Uterus (tissue), 2 donors: ENCODE results near the gene AAMP.

Source experiments
- CTCF ChIP-seq, 4 experiments: fragments of 200-600 bp in 2 of 4; fragments of 450-650 bp in 2 of 4; sonication (generic) in 2 of 4; IDR thresholded peaks; one replicate each; pipeline ENCODE4 v1.5.1; 2016 to 2019; ENCODE audit warnings: antibody characterized with exemption in 4 of 4, mild to moderate bottlenecking in 2 of 4, moderate library complexity in 1 of 4
- POLR2A ChIP-seq, 2 donors: fragments of 450-650 bp; IDR thresholded peaks; one replicate each; pipeline ENCODE4 v1.6.1; 2016; ENCODE audit warnings: antibody characterized with exemption in 2 of 2, mild to moderate bottlenecking in 1 of 2, moderate library complexity in 1 of 2

DNA sequence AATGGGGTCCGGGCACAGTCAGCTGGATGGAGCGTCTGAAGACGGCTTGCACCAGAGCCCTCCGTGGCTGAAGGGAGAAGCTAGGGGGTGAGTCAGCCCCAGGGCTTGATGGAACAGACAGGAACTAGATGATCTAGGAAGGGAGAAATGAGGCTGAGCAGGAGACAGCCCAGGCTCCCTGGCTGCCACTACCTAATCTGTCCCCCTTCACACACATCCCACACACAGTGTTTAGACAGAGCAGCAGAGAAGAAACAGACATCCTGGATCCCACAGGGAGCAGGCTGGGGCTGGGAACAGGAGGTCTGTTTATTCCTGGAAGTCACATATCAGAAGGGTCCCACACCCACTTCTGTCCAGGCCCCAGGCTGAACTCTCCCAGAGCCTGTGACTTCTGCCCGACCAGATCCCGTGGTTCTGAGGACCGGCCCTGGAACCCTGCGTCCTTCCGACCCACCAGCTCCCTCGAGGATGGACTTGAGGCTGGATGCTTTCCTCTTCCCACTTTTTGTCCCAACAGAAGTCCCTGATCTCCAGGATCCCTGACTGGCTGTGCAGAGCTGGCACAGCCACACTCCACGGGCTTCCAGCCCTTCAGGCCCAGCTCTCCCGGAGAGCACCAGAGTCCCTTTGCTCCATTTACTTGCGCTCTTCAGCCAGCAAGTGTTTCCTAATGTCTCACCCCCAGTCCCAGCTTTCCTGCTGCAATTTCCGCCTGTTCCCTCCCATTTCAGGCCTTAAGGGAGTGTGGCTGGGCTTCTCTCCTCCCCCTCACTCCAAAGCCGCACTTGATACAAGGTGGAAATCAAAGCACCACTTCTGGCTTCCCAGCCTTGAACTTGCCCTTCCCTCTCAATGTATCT is 10.6 kb downstream of the AAMP start:
- peak in 1 of 2 donors; percentile 38 for TF ChIP-seq POLR2A (IDR thresholded peaks at IDR 0.05)
- no peak for TF ChIP-seq CTCF (IDR thresholded peaks at IDR 0.05)
